ENCODE measurements around the gene NFIB.

NFIB gene

DNA sequence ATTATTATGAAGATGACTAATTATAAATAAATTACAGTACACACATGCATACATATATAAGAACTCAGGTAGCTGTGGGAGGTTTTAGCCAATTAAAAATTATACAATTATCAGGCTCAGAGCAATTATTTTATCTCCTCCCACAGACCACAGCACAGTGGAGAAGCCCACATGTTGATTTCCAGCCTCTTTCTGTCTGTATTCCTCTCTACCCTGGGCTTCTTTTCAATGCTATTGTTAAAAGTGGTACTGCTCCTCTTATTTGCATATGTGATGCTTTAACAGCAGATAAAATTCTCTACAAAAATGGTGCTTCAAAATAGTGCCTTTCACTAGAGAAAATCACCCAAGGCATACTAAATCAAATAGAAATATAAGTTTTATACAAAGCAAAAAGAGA is 218.7 kb downstream of the NFIB start:
- H3K4me3 ChIP-seq (replicated peaks; ENCODE audit: low read depth, low read length): no peak overlapping the region
- TF ChIP-seq, protein P1, sequence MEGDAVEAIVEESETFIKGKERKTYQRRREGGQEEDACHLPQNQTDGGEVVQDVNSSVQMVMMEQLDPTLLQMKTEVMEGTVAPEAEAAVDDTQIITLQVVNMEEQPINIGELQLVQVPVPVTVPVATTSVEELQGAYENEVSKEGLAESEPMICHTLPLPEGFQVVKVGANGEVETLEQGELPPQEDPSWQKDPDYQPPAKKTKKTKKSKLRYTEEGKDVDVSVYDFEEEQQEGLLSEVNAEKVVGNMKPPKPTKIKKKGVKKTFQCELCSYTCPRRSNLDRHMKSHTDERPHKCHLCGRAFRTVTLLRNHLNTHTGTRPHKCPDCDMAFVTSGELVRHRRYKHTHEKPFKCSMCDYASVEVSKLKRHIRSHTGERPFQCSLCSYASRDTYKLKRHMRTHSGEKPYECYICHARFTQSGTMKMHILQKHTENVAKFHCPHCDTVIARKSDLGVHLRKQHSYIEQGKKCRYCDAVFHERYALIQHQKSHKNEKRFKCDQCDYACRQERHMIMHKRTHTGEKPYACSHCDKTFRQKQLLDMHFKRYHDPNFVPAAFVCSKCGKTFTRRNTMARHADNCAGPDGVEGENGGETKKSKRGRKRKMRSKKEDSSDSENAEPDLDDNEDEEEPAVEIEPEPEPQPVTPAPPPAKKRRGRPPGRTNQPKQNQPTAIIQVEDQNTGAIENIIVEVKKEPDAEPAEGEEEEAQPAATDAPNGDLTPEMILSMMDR (IDR thresholded peaks at IDR 0.05; ENCODE audit: low read depth, low read length, missing control alignments): no peak
- DNase-seq (ENCODE audit: extremely low read depth, low read depth): no peak

DNA sequence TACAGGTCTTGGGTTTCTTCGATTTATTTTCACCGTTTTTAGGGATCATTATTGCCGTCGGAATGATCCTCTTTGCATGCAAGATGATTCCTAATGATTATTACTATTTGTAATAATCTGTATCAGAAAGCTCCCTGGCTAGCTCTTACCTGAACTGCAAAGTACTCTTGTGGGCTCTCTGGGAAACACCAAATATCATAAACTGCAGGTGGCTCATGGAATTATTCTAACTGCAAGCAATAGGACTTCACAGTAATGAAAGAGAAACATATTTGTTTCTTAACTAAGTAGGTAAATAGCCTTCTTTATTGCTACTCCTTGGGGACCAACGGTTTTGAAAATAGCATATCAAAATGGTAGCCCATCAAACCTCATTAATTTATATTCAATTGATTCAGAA is 219.4 kb downstream of the NFIB start:
- DNase-seq (ENCODE audit: extremely low read depth, low read depth): no peak
- TF ChIP-seq, protein P1 (IDR thresholded peaks at IDR 0.05; ENCODE audit: low read depth, low read length, missing control alignments): no peak
- H3K4me3 ChIP-seq (replicated peaks; ENCODE audit: low read depth, low read length): no peak overlapping the region

DNA sequence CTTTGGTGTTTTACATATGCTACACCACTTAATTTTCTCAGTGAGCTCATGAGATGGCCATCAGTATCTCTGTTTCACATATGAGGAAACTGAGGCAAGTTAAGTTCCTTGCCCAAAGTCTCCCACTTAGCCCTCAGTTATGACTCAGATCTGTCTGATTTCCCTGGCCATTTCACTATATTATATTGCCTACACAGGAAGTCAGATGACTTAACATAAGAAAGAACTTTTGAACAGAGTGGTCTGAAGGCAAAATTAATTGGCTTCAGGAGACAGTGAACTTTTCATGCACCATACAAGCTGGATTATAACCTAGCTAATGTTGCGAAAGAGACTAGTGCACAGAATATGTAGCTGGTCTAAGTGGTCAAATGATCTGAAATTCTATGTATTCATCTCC is 221.6 kb downstream of the NFIB start:
- no peak overlapping the region for H3K4me3 ChIP-seq (replicated peaks; ENCODE audit: low read depth, low read length)
- TF ChIP-seq, protein P1 (IDR thresholded peaks at IDR 0.05; ENCODE audit: low read depth, low read length, missing control alignments): no peak
- no peak for DNase-seq (ENCODE audit: extremely low read depth, low read depth)

DNA sequence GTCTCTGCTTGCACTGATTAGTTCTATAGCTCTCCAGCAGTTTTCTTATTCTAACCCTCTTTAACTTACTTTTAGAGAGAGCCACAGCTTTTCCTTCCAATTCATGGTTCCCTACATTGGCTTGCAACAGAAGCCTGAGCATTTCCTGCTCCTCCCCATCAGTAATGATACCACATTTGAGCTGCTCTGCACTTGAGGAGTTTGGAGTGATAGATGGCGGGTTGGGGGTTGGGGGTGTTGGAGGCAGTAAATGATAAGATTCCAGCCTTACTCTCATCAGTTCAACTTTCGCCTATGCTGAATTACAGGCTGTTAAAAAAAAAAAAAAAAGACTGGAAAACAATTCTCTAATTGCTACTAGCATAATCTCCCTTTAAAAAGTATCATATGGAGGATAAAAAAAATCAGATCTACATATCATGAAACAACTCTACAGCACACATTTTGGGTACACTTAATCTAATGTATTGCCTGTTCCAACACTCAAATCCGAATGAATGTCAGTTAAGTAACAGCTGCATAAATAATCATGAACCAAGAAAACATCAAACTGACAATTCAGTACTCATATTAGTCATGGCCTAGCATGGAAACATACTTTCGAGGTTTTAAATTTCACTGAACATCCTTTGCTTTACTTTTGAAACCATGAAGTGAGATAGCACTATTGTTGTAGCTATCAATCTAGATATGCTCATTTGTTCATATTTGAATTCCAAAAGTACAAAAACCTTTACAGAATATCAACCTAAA is 224.7 kb downstream of the NFIB start:
- TF ChIP-seq, protein P1 (IDR thresholded peaks at IDR 0.05; ENCODE audit: low read depth, low read length, missing control alignments): no peak
- DNase-seq (ENCODE audit: extremely low read depth, low read depth): no peak
- H3K4me3 ChIP-seq (replicated peaks; ENCODE audit: low read depth, low read length): no peak overlapping the region

DNA sequence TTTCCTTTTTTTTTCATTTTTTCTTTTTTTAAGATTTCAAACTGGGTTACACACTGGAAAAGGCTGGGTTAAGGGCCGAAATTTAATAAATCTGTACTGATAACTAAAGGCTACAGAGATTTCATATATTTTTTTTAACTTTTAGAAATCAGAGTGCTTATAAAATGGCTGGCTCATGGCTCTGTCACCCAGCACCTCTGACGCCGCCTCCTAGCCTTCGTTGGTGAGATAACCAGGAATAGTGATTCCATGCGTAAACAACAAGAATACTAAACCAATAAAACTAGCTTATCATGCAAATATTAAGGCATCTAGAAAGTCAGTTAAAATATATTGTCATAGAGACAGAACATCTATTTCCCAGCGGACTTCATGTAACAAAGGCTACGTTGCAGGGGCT is 226.4 kb downstream of the NFIB start:
- TF ChIP-seq, protein P1 (IDR thresholded peaks at IDR 0.05; ENCODE audit: low read depth, low read length, missing control alignments): no peak
- no peak for DNase-seq (ENCODE audit: extremely low read depth, low read depth)
- H3K4me3 ChIP-seq (replicated peaks; ENCODE audit: low read depth, low read length): no peak overlapping the region

DNA sequence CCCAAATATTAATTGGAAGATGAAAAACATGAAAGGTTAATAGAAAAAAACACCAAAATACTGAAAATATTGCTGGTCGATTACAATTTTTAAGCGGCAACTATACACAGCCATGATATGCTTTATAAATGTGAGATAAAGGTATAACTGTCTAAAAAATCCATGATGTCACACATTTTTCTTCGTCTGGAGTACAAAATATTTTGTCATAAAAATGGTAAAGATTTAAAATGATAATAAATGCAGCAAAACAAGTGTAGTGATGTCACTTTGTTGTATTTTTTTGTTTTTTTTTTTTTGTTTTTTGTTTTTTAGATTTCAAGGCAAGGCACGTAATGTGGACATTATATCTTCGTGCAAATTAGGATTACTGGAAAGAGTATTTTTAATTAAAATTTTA is 227.4 kb downstream of the NFIB start:
- DNase-seq (ENCODE audit: extremely low read depth, low read depth): no peak
- TF ChIP-seq, protein P1 (IDR thresholded peaks at IDR 0.05; ENCODE audit: low read depth, low read length, missing control alignments): no peak
- no peak overlapping the region for H3K4me3 ChIP-seq (replicated peaks; ENCODE audit: low read depth, low read length)

DNA sequence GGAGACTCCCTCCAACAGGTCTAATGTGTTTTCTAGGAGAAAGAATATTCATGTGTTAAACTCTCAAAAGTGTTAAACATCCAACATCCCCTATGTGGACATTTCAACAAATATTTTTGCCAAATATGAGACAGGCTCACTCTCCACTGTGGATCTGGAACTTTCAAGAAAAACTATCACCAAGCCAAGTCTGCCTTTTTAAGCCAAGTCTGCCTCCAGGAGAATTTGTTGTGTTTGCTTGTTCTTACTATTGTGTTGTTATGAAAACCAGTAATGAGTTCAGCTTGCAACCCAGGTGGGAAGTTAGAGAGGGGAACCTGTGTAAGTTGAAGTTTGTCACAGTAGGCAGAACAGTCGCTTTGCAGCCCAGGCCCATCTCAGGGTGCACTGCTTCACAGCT is 228.1 kb downstream of the NFIB start:
- no peak overlapping the region for H3K4me3 ChIP-seq (replicated peaks; ENCODE audit: low read depth, low read length)
- TF ChIP-seq, protein P1 (IDR thresholded peaks at IDR 0.05; ENCODE audit: low read depth, low read length, missing control alignments): no peak
- DNase-seq (ENCODE audit: extremely low read depth, low read depth): no peak
